Inferior parietal cortex (tissue), 1 donor: ENCODE measurements around the gene CDH24.
A peak's percentile ranks its signal among the peaks of the same experiment; 100 is the strongest.

Source experiments
- DNase-seq: peaks from one replicate; pipeline ENCODE4 v3.0.0-alpha.2; 2016; ENCODE audit errors: extremely low spot score

CDH24 gene

GRCh38 chr14:23043754-23044153, 13.6 kb downstream of the CDH24 start:
- DNase-seq, result no peak

DNA sequence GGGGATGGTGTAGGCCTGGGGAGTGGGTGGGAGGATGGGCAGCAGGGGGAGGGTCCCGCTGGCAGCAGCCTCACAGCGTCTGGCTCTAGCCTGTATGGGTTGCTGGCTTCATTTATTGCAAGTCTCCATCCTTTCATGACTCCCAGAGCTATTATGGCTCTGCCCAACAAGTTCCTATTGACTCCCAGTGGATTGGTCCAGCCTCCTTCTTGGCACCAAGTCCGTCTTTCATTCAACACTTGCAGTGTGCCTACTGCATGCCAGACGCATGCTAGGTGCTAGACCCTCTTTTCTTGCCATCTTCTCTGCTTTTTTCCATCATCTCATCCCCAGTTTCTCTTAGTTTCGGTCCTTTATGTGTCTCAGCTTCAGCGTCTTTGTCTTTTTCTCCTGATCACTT, 14.2 kb downstream of the CDH24 start:
- DNase-seq, result no peak

DNA sequence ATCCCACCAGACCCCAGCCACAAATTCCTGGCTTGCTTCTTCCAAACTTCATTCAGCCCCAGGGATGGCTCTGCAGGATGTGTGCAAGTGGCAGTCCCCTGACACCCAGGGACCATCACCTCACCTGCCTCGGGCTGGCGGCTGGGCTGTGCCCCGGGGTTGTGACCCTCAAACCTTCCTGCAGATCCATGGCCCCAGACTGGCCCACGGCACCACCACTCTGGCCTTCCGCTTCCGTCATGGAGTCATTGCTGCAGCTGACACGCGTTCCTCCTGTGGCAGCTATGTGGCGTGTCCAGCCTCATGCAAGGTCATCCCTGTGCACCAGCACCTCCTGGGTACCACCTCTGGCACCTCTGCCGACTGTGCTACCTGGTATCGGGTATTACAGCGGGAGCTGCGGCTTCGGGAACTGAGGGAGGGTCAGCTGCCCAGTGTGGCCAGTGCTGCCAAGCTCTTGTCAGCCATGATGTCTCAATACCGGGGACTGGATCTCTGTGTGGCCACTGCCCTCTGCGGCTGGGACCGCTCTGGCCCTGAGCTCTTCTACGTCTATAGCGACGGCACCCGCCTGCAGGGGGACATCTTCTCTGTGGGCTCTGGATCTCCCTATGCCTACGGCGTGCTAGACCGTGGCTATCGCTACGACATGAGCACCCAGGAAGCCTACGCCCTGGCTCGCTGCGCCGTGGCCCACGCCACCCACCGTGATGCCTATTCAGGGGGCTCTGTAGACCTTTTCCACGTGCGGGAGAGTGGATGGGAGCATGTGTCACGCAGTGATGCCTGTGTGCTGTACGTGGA, 15.0 kb downstream of the CDH24 start, which contains the start of gene PSMB11:
Gene PSMB11 (plus strand): TSS at position 51 of the 804 bp plus-strand sequence. CDS start 14 bp downstream, at position 65.
- DNase-seq, result no peak

DNA sequence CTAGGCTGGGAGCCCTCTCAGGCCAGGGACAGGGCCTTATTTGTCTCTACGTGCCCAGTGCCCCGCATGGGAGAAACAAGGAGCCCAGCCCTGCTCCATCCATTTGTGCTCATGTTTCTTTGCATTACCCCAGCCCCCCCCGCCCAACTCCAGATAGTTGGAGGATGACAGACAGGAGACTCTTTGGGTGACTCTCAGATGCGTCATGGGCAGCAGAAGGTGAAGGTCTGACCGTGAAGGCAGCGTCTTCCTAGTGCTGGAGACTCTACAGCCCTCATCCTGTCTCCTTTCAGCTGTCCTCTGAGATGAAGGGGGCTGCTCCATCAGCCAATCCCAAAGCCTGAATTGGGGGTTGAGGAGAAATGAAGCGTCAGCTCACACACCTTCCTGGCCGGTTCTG, 15.6 kb downstream of the CDH24 start:
- no peak for DNase-seq

GRCh38 chr14:23040100-23040499, 17.2 kb downstream of the CDH24 start:
- no peak for DNase-seq

DNA sequence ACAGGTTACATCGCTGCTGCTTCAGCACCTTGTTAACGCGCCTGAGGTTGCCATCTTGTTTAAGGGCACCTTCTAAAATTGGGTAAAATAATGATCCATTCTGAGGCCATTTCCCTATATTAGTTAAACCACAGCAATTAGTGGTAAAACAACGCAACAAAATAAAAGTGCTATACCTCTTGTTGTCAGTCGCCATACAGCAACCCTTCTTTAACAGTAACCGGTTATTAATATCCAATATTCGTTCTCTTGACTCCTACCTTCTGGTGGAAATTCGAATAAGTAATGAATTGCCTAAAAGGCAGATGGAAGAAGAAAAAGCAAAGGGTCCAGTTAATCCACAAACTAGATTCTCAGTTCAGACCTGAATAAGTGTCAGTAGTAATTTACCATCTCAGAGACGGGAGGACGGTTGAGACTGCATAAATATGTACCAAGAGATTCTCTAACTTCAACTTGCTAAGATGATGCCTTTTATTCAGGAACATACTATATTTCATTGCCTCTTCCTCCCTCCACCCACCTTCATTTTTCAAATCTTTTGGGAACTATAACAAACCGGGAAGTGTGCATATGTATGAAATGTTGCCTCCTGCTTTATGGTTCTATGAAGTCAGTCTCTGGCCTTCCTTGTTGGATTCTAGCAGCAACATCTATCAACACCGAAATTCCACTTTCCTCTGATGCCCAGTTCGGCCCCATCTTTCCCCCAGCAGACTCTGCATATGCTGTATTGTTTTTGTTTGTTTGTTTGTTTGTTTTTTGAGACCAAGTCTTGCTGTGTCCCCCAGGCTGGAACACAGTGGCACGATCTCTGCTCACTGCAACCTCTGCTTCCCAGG, 21.8 kb downstream of the CDH24 start:
- DNase-seq, result no peak

DNA sequence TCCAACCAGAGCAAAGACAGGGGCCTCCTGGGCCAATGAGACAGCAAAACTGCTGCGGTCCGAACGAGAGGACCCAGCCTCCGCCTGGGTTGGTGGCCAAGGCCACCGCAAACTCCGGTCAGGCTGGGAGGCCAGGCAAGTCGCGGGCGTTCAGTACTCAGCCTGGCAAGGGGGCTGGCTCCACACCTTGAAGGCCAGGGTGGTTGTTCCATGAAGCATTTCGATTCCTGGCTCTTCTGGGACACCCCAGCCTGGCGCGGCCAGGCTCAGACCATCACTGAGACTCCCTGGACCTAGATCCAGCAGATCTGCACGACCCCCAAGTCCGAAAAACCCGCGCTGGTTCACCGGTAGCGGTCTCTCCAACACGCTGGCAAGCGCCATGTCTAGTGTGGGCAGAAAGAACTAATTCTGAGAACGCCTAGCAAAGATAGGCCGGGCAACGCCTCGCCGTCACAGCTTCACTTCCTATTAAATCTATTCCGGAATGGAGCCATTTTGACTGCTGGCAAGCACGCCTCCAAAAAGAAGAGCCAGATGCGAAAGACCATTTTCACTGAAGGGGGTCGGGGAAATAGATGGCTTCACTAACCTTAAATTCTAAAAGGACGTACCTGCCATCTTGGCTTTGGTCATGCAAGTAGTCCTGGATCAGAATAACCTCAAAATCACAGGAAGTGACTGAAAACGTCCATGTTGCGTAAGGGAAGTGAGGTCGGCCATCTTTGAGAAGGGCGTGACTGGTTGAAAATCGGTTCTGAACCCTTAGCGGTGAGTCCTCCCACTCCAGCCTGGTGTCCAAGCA, 22.6 kb downstream of the CDH24 start, which contains the start of gene PSMB5:
Gene PSMB5 (minus strand): TSS at position 403 of the 805 bp plus-strand sequence. CDS start 19 bp downstream, at position 384.
- peak; percentile 97 for DNase-seq

GRCh38 chr14:23033801-23034497, 23.4 kb downstream of the CDH24 start:
- DNase-seq, result no peak

DNA sequence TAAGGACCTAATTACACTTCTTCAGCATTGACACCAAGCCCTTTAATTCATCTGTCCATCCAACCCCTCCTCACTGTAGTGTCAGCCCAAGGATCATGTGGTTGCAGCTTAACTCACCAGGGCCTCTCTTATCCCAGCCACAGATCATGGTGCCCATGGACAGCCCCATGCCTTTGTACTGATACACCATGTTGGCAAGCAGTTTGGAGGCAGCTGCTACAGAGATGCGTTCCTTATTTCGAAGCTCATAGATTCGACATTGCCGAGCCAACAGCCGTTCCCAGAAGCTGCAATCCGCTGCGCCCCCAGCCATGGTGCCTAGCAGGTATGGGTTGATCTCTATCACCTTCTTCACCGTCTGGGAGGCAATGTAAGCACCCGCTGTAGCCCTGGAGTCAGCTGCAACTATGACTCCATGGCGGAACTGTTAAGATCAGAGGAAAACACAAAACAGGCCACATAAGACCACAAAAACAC, 24.0 kb downstream of the CDH24 start:
- no peak for DNase-seq

DNA sequence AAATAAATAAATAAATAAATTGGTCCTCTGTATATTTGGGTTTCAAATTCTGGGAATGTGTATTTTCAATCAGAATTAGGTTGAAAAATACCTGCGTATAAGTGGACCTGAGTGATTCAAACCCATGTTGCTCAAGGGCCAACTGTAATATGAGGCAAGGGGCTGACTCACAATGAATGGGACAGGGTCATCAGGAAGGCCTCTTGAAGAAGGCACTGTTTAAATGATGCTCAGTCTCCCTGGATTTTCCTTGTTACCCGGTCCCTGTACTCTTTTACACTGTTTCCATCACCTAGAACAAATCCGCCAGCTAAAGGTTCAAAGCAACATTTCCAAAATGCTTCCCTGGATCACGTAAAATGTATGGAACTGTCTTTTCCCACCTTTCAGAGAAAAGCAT, 26.4 kb downstream of the CDH24 start:
- no peak for DNase-seq

DNA sequence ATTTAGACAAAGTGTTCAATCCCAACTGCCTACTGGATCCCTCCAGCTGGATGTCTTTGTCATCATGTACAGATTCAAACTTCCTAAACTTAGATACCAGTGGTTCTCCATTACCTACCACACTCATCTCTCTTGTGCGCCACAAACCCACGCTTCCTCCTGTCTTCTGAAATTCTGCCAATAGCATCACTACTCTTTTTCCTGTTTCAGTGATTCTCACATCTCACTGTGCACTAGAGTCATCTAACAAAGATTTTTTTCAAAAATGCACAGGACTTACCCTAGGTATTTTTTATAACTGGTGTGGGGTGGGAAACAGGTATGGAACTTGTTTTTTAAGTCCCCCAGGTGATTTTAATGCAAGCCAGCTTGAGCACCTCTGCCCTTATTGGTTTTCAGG, 28.5 kb downstream of the CDH24 start:
- DNase-seq, result no peak

DNA sequence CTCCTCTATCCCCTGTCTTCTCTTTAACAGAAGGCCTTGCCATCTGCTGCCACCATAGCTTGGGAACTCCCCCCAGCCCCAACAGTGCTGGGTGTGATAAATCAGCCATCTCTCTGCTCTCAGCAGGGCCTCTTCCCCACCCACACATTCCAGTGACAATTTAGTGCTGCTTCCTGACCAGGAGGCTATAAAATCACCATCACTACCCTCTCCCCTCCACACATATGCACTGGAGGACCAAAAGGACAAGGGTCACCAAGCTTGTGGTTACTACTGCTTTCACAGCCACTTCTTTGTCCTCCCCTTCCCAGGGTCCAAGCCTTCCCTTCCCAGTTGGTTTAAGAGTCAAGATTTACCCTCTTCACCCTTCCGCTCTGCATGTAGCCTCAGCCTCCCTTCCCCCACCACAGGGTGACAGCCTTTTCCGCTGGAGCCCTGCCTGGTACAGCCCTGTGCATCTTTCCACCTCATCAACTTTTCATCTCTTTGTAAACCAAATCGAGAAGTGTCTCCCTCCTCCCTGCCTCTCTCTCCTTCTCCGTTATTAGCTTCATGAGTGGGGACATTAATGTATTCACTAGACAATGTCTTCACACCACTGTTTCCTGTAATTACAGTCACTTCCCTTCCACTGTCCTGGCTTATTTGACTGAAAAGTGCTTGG, 32.0 kb downstream of the CDH24 start:
- DNase-seq, result no peak

DNA sequence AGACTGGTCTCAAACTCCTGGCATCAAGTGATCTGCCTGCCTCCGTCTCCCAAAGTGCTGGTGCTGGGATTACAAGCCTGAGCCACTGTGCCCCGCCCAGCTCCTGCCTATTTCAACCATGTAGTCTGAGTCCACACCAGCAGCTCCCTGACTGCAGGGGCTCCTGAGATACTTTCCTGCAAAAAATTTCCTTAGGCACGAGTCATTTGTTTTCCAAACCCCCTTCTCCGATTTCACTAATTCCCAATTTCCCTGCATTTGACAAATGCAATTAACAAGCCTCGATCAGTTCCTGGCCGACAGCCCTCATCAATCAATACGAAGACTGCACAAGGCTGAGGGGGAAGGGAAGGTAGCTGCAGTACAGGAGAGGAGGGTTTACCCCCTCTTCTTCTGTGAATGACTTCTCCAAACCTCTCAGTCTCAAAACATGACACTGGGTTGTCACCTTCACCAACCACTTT, 32.7 kb downstream of the CDH24 start:
- DNase-seq, result no peak

- DNase-seq, result no peak
These were observed 33.5 kb downstream of the CDH24 start for GRCh38 chr14:23023795-23024152.

DNA sequence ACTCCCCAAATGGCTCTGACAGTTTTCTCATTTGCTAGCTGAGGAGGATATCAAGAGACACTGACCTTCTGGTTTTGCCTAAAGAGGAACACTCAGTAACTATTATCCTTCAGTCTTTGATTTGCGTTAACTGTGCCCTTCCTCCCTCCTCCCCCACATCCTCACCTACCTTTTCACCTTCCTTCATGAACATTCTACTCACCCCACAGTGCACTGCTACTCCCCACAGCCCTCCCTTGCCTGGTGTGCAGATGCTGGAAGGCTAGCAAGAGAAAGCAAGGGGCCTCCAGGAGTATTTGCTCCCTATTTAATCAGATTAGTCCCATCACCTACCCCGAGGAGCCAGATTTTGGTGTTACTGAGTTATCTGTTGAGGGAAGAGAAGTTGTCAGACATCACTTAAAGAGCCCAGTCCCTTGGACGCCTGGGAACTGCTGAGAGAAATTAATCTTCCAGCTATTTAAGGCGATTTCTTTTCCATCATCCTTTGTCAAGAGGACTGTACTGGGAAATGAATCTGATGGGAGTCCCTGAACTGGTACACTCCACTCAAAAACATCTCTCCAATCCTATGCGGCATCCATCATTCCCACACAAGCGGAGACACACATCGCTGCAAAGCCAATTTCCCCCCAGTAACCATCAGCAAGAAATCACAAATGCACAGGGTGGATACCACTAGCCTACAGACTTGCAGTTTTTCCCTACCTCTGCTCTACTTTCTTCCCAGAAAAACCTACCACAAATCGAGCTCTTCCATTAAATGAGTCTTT, 34.1 kb downstream of the CDH24 start:
- DNase-seq, result no peak

GRCh38 chr14:23021889-23022442, 35.4 kb downstream of the CDH24 start:
- DNase-seq, result no peak

- DNase-seq, result no peak
These were observed 35.9 kb downstream of the CDH24 start for GRCh38 chr14:23021434-23021833.

DNA sequence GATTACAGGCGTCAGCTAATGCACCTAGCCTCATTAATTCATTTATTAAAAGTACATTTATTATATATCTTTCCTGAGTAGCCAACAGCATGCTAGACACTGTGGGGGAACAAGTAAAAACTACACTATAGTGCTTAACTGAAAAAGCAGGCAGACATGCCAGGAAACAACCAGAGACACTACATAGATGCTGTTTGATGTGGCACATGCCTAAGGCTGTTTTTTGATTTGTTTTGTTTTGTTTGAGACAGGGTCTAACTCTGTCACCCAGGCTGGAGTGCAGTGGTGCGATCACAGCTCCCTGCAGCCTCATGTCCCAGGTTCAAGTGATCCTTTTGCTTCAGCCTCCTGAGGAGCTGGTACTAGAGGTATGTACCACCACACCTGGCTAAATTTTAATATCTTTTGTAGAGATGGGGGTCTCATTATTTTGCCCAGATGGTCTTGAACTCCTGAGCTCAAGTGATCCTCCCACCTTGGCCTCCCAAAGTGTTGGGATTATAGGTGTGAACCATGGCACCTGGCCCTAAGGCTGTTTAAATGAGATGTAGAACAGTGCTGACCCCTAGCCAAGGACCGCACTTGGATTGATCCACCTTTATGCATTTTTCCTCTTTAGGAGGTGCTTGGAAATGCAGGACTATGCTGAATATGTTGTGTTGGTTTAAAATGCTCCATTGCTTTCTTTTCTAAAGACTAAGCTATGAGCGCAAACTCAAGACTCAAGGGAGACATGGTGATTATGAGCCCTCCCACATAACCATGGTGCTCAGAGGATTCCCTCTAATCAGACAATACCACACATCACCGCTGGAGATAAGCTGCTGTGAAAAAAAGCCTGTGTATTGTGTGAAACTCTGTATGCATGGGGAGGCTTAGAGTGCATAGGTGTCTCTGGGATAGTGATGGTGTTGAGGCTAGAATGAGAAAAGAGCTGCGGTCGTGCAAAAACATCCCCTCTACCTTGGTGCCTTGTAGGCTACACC, 36.9 kb downstream of the CDH24 start:
- DNase-seq, result no peak
